Hepatocyte (in vitro differentiated cells): ENCODE results near the gene SFRP5.

Source experiments
- CTCF ChIP-seq: fragments of 200-600 bp; sonication (generic); IDR thresholded peaks from 2 replicates; pipeline ENCODE4 v1.5.1; 2016; ENCODE audit warnings: antibody characterized with exemption, mild to moderate bottlenecking; ENCODE audit not compliant: poor library complexity
- EZH2 ChIP-seq: fragments of 200-600 bp; sonication (generic); IDR thresholded peaks from 2 replicates; pipeline ENCODE4 v1.6.1; 2016; ENCODE audit warnings: antibody characterized with exemption, mild to moderate bottlenecking, borderline replicate concordance
- EZH2phosphoT487 ChIP-seq: fragments of 200-600 bp; sonication (generic); IDR thresholded peaks from one replicate; pipeline ENCODE4 v1.6.1; 2018; ENCODE audit warnings: antibody characterized with exemption, mild to moderate bottlenecking, low read depth, moderate library complexity; ENCODE audit not compliant: unreplicated experiment, severe bottlenecking

DNA sequence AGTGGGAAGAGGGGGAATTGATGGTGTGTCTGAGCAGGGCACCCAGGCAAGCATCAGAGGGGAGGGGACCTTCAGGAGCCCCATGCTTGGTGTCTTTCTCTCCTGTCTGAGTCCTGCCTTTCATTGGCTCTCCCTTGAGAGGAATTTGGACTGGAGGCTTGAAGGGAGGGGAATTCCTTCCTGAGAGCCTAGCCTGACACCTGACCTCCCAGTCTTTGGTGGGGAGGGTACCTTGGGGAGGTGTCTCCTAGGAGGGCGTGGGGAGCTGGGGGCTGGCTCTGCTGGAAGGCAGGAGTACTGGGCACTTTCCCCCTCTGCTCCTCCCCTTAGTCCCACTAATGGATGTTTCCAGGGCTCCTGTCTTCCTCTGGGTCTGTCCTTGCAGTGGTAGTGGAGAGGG is 1.3 kb upstream of the SFRP5 start:
- TF ChIP-seq CTCF = no peak
- no peak for TF ChIP-seq EZH2phosphoT487
- TF ChIP-seq EZH2 = no peak
